Posterior cingulate gyrus (tissue), 11 donors: Measurements from ENCODE around the gene RGS6.

Experiments
- DNase-seq, 10 donors: peaks; one replicate each; pipeline versions ENCODE4 v3.0.0 to v3.0.0-alpha.2; 2020 to 2021; ENCODE audit warnings: mixed read lengths in 3 of 10
- intact Hi-C: fragments of 100-400 bp; cut with DNase I; formaldehyde crosslinking; loops from one replicate; pipeline ENCODE4 v1.15.1; 2023

The RGS6 gene

DNA sequence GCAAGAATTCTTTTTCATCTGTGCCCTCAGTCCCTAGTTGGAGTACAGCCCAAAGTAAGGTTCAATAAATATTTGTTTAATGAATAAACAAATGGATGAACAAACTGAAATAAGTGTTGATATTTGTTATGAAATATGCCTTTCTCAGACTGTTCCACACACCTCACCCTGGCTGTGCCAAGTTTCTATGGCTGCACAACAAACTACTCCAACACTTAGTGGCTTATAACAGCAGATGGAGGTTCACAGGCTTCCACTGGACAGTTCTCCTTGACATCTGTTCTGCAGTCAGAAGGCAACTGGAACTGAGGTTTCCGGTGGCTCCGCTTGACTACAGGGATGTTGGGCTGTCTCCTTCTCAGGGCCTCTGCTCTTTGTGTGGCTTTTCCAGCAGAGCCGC, 197.1 kb downstream of the RGS6 start:
- intact Hi-C loops: no loop called here
- no peak for DNase-seq

DNA sequence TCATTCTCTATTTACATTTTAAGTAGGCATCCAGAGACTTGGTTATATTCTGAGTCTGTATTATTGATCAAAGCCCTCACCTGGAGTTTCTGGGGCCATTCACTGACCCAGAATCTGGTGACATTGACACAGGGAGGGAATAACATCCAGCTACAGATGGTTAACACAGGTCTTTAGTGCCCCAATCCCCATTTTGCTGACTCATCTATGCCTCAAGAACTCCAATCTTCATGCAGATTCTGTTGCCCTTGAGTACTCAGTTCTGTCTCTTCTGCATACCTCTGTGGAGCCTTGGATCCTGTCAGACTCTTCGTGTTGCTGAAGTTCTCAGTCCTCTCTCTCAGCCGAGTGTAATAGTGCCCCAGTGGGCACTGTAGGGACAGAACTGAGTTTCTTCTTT, 208.9 kb downstream of the RGS6 start:
- intact Hi-C loops: no loop called here

DNA sequence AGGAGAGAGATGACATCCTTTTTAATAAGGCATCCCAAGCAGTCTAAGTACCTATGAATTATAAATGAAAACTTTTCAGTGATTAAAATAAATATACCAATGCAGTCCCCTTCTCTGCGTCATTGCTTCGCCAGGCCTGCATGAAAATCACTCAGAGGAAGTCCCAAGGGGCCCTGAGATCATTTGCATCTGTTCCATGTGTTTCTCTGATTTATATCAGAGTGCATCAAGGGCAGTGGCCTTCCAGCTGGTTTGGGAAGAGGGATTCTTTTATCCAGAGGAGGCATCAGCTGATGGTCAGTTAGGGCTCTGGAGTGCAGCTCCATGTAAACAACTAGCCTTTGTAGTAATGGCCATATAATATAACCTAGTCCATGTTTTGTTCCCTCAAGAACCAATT, 210.1 kb downstream of the RGS6 start:
- no peak for DNase-seq
- intact Hi-C loops: no loop called here

More for the DNA sequence above, 208.9 kb downstream of the RGS6 start:
- DNase-seq: no peak

DNA sequence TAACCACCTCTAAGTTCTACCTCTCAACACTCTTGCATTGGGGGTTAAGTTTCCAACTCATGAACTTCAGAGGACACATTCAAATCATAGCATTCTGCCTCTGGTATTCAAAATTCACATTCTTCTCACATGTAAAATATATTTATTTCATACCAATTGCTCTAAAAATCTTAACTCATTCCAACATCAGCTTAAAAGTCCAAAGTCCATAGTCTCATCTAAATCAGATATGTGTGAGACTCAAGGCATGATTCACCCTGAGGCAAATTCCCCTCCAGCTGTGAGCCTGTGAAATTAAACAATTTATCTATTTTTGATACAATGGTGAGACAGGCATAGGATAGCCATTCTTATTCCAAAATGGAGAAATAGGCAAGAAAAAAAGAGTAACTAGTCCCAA, 214.0 kb downstream of the RGS6 start:
- intact Hi-C loops: no loop called here
- no peak for DNase-seq

DNA sequence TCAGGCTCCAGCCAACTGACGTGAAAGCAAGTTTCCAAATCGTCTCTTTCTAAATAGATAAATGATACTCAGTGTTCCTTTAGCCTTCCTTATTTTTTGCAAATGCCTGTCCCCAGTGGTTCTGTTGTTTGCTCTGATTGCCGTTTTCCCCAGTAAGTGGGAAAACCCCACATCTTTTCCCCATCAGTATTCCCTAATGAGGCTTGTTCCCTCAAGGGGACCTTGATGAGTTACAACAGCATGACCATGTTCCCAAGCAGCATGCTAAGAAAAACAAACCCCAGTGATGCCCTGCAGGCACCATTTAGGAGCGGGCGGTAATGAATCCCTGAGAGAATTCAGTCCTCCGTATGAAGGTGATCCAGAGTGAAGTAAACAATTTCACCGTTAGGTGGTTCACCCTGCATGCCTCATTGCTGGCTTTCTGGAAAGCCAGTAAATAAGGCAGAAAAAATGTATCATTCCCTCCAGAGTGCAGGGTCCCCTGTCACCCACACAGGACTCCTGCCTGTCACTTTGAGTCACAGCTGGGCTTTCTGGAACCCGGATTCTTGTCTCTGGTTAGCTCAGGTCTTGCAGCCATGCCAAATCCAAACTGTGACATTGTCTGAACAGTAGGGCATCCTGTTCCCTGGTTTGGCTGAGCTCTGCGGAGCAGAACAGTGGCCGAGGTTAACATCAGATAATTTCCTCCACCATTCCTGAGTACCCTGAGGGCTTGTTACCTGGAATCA, 222.6 kb downstream of the RGS6 start:
- intact Hi-C loops: no loop called here
- no peak for DNase-seq

DNA sequence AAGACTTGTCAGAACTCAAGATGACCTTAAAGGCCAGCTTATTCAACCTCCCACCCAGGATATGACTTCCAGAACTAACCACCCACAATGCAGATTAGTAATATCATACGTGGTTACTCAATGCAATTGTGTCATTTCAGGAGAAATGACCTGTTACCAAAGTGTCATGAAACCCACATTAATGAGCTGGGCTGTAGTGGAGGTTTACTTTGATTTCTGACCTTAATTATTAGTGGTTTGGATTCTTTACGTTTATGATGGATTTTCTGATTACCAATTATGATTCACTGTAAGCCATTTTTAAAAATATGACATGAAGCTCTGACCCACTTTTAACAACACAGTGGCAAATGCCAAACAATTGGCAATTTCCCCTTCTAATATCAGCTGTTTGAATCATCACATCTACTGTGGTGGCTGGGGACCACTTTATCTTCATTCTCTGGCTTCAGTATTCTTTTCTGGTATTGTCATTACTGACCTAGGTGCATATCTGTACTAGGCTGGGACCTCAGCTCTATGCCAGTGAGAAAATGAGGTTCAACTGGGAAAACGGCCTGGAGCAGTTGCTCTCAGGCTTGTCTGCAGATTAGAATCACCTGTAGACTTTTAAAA, 223.3 kb downstream of the RGS6 start:
- no peak for DNase-seq
- intact Hi-C loops: no loop called here

DNA sequence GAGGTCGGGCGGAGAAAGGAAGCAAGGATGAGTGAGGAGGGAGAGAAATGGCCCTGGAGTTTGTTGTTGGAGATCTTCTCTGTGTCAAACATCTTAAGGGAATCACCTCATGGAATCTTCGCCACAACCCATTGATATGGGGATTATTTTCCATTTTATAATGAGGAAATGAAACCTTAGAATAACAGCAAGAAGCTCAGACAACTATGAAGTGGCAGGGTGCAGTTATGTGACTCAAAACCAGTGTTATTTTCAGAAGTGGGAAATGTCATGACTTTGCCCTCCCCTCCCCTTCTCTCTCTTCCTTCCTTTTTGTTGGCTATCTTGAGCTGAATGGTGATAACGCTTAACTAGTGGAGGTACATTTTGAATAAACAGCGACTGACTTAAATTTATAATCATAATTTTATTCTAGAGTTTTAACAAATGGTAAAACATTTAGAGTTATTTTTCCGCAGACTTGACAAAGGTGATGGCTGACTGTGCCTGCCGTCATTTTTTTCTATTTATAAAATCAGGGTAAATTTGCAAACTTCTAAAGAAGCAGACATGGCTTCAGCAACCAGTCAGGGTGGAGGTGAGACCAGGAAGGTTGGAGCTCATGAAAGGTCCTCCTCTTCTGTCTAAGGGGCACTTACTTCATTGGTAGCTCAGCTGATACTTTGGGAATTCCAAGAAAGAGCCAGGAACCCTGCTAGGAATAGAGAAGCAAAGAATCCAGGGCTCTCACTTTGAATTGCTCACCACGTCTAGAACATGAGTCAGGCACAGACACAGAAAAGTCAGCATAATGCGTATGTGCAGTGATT, 232.4 kb downstream of the RGS6 start:
- no peak for DNase-seq
- intact Hi-C loops: no loop called here

DNA sequence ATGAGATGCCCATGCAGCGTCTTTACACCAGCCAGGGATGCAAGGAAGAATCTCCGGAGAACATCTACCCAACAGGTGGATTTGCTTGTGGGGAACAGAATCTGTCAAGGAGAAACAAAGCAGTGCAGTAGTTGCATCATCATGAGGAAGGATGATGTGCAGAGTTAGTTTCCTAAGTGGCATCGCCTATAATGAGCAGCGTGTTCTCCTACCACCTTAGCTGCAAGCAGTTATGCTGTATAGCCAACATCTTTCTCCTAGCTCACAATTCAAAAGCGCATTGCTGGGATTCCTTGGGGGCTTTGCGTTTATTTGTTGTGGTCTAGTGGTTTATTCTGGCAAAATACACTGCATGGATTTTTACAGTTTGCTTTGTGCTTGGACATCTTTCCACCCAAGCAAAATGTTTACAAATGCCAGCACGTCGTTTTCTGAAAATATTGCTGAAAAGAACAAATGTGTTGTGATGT, 233.0 kb downstream of the RGS6 start:
- intact Hi-C loops: no loop called here
- no peak for DNase-seq

DNA sequence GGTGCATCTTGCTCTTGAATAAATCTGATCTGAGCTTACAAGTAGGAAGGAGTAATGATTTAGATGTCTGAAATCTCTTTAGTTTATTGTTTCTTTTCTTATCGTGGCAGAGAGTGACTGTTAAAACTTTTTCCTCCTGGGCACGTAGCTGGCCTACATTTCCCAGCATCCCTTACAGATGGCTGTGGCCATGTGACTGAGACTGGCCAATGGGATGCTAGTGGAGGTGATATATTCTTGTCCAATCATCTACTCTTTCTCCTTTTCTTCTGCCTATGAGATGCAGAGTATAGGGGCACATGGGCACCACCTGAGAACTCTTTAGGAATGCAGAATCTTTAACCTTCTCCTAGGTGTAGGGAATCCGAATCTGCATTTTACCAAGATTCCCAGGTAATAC, 237.3 kb downstream of the RGS6 start:
- intact Hi-C loops: no loop called here
- DNase-seq: no peak

DNA sequence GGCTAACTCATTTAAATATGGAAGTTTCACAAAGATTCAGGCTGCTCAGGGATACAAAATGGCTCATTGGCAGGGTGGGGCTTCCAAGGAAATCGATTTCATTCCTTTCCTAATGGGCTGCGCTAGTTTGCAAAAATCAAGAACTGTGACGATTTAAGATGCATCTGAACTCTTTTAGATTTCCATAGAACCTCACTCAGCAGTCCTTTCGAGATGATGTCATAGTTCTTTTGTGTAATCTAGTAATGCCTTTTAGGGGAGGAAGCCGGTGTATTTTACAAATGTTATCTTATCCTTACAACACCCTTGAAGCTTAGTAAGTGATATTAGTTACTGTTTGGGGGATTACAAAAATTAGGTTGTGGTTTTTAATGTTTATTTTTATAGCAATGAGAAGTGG, 239.8 kb downstream of the RGS6 start:
- DNase-seq: no peak
- intact Hi-C loops: no loop called here

DNA sequence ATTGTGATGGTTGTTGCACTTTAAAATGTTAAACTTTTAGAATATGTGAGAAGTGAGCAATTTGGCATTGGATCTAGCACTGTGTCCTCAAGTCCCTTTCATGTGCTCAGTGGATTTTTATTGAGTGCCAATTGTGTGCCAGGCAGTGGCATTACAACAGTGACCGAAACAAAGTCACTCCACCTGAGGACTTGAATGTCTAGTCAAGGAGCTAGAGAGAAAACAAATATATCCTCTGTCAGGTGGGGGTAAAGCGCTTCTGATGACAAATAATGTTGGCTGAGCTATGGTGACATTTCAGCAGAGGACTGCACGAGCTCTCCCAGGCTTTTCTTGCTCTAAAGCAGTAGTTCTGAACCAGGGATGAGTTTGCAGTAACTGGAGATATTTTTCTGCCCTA, 240.4 kb downstream of the RGS6 start:
- intact Hi-C loops: no loop called here
- no peak for DNase-seq

DNA sequence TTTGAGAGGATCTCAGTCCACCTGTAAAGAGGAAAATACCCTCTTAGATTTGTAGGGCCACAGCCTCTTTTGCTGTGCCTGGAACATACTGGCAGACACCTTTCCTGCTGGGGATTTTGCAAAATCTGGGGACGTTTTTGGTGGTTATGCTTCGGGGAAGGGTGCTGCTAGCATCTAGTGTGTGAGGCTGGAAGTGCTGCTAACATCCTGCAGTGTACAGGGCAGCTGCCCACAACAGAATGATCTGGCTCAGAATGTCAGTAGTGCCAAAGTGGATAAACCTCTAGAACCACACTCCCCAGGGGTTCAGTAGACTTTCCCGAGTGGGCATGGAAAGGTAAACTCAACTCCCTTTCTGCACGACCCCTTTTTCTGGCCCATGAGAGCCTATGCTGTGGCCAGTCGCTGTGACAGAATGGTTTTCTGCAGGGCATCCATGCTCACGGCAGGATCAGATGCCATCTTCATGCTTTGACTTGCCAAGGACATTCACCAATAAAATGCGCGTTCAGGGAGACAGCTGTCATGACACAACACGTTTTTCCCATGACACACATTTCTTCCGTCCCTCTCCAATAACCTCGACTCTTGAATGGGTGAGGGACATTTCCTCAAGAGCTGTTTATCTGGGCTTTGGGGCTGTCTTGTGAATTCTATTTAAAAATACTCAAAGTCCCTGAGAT, 240.9 kb downstream of the RGS6 start:
- no peak for DNase-seq
- intact Hi-C loops: no loop called here

DNA sequence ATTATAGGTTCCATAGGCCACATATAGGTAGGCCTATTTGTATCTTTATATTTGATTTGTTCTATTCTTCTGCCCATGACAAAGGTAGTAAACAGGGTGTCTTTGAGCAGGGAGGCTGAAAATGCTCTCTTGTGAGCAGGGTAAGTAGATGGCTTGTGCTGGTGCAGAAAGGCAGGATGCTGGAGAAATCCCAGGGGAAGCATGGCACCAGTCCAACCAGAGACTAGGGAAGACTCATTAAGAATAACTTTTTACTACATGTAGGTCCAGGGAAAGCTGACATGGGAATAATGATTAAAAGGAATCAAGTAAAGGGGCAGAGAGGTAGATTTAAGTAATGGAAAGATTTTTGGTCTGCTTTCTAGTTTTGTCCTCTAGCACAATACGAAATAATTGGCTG, 245.0 kb downstream of the RGS6 start:
- intact Hi-C loops: no loop called here
- DNase-seq: no peak

DNA sequence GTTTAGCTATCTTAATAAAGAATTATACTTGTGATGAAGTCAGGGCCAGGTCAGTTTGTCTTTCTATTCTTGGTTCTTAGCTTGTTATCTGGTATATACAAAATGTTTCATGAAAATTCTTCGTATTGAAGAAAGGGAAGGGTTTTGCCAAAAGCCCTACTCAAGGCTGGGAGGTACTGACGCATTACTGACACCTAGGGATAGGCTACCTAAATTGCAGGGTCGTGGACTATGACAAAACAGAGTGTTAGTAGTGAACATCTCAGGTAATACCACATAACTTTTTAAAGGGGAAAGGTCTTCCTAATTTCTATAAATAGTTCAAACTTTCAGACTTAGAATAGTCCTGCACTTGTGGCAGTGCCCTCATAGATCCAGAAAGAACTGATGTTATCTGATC, 246.3 kb downstream of the RGS6 start:
- intact Hi-C loops: no loop called here
- no peak for DNase-seq

DNA sequence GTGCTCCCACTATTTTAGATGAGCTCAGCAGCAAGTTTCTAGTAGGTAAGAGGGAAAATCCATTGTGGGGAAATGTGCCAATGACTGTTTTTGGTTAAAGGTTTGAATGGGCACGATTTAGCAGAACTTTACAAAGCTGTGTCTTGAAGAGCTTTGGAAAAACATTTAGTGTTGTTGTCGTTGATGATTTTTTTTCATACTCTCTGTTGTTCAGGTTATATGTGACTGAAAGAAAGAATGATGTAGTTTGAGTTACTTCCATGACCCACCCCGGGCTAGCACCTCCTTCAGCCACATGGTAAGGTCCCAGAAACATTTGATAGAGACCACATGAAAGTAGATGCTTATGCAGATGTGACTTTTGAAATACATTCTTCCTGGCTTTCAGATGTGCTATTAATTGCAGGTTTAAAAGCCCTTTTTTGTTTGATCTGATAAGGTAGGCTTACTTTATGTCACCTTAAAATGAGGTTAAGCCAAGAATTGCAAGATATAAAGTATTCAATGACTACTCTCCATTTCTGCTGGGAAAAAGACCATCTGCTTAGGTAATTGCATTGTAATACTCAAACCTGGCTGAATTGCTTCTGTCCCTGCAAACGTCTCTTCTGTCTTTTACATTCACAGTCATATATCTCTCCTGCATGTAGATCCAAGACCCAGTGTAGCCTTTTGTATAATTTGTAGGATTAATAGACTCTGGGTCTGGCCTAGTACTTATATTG, 250.6 kb downstream of the RGS6 start:
- no peak for DNase-seq
- intact Hi-C loops: no loop called here

DNA sequence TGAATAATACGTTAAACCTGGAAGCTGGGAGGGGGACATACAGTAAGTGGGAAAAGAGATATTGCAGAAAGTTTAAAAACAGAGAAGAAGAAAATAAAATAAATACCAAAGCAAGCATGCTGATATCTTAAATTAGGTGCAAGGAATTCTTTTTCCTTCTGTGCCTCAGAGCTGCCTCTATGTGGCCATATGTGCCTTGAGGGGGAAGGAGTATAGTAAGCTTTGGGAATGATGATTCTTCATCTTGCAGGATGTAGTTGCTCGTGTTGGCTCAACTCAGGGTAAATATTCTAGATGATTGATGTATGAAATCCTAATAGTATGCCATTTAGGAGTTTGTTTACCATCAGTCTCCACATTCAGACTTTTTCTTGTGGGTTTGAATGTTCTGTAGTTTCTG, 251.4 kb downstream of the RGS6 start:
- no peak for DNase-seq
- intact Hi-C loops: no loop called here

DNA sequence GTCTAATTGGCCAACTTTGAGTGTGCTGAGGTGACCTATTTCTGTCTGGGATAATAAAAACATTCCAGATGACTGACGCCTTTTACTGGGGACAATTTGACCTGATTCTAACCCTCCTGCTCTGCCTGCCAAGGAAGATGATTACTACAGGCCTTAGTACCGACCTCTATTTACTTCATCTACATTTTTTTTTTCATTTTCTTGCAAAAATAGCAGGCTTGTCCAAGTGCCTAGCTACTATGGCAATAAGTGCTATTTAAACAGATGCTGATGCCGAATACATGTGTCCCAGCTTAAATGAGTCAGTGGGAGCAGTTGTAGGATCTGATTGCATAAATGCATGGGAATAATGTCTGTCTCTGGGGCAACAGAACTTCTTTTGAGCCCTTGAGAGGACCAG, 254.3 kb downstream of the RGS6 start:
- intact Hi-C loops: no loop called here
- DNase-seq: no peak

DNA sequence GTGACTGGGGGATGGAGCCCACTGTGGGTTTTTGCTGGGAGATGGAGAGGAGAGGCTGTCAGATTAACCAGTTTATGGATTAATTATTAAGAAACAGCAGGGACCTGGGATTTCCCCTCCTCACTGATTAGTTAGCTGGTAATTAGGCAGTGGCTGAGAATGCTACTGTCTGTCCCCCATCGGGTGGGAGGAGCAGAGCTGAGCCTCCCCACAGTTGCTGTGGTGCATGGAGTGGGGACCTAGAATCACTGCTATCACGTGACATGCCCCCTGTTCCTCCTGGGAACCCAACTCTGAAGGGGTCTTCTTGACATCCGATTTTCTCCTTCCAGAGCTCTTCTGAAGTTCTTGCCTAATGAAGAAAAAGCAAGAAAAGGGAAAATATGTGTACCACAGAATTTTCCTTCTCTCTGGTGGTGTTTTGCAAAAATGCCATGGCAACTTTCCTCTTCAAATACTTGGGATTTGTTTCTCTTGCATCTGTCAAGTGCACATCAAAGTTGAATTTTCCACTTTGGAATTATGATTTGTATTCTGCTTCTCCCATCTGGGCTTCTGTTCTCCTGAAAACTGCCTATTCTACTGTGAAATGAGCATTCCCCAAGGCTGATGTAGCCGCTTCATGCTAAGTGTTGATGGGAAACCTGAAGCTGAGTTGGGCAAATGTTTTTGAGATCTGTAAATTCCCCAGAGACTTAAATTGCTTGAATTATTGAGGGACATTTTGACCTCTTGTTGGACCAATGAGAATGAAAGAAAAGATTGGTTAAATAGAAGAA, 264.2 kb downstream of the RGS6 start:
- no peak for DNase-seq
- intact Hi-C loops: no loop called here

DNA sequence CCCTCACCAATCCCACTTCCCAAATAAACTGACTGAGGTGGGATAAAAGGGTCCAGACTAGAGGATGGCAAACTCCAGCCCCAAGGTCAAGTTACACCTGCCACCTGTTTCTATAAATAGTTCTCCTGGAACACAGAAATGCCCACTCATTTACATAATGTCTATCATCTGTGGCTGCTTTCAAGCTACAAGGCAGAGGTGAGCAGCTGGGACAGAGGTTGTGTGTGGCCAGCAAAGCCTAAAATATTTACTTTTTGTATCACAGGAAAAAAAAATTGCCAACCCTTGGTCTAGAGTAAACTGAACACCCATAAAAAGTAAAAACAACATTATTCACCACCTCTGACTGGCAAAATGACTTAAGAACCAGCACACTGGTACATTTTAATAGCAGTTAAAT, 269.4 kb downstream of the RGS6 start:
- DNase-seq: no peak
- intact Hi-C loops: no loop called here

DNA sequence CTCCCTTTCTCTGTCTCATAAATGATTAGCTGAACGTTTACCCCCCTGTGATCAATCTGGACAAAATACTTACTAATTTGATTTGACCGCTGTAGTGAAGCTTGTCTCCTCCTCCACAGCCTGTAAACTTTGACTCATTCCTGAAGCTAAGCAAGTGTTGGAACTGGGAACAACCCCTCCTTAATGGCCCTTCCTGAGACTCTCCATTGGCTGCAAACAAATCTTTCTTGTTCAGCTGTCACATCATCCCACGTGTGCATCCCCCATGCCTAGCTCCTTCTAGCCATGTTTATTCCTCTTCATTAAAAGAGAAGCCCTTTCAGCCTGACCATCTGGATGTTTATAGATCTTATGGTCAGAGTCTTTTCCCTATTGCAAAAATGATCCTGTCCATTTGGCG, 281.2 kb downstream of the RGS6 start:
- DNase-seq: no peak
- intact Hi-C loops: no loop called here
